ENCODE results near the gene CDC34.

CDC34 gene

GRCh38 chr19:531753-532560 lies at the start of gene CDC34:
CDC34 (plus strand) TSS chr19:531760; CDS start chr19:531932, 172 bp downstream.
- no peak for DNase-seq

GRCh38 chr19:482186-483041 lies 49.1 kb upstream of the CDC34 start:
- DNase-seq = no peak

GRCh38 chr19:483332-484072 lies 48.1 kb upstream of the CDC34 start:
- DNase-seq = no peak

GRCh38 chr19:484494-484893 lies 47.1 kb upstream of the CDC34 start:
- DNase-seq = no peak

GRCh38 chr19:485077-485476 lies 46.5 kb upstream of the CDC34 start:
- DNase-seq = no peak

- no peak for DNase-seq
These were observed 45.9 kb upstream of the CDC34 start for GRCh38 chr19:485583-486236.

- peak; percentile 93 for DNase-seq
These were observed 42.8 kb upstream of the CDC34 start for GRCh38 chr19:488505-489417.

GRCh38 chr19:489418-490196 lies 42.0 kb upstream of the CDC34 start:
- DNase-seq = no peak

GRCh38 chr19:491146-491741 lies 40.3 kb upstream of the CDC34 start:
- DNase-seq = no peak

GRCh38 chr19:492091-492531 lies 39.4 kb upstream of the CDC34 start:
- DNase-seq = no peak

- DNase-seq = no peak
These were observed 38.0 kb upstream of the CDC34 start for GRCh38 chr19:493391-494170.

GRCh38 chr19:494171-495080 lies 37.1 kb upstream of the CDC34 start:
- DNase-seq = no peak

GRCh38 chr19:495081-495401 lies 36.5 kb upstream of the CDC34 start:
- no peak for DNase-seq

GRCh38 chr19:495402-496111 lies 36.0 kb upstream of the CDC34 start:
- DNase-seq = peak; percentile 52

GRCh38 chr19:496112-496665 lies 35.4 kb upstream of the CDC34 start, which contains the start of gene MADCAM1:
MADCAM1 (plus strand) TSS chr19:496486; CDS start chr19:496500, 14 bp downstream.
- no peak for DNase-seq

- no peak for DNase-seq
These were observed 34.6 kb upstream of the CDC34 start for GRCh38 chr19:496986-497385.

- DNase-seq = no peak
These were observed 34.1 kb upstream of the CDC34 start for GRCh38 chr19:497491-497868.

All from CD4-positive, alpha-beta T cell treated with Interleukin-17A for 1 hour (primary cell).